Spinal cord (tissue), 10 donors: ENCODE measurements around the gene TBC1D22A. TPM values are rescaled to one million over a fixed set of nuclear protein-coding genes. Genes with fewer than 3 reads are reported as not detected.
"Not testable (repeated sequence)": the region's sequence is repeated elsewhere in the genome, so short reads cannot be mapped to it uniquely, and the experiment has no call there.

Experiments used
- DNase-seq, 6 donors: peaks; one replicate each; pipeline versions ENCODE4 v3.0.0 to v3.0.0-alpha.2; 2013 to 2015; ENCODE audit warnings: low spot score in 6 of 6, low read depth in 4 of 6
- H3K27ac ChIP-seq: one replicate; pipeline ENCODE4 v1.5.1; 2013; ENCODE audit warnings: low read depth, low read length, control low read depth
- H3K27me3 ChIP-seq: one replicate; pipeline ENCODE4 v1.6.1; 2013; ENCODE audit warnings: low read length; ENCODE audit not compliant: control insufficient read depth, insufficient read depth
- H3K36me3 ChIP-seq: one replicate; pipeline ENCODE4 v1.6.1; 2013; ENCODE audit warnings: low read length; ENCODE audit not compliant: control insufficient read depth, insufficient read depth
- H3K4me1 ChIP-seq: one replicate; pipeline ENCODE4 v1.6.1; 2013; ENCODE audit warnings: low read length; ENCODE audit not compliant: control insufficient read depth, insufficient read depth
- H3K4me3 ChIP-seq: one replicate; pipeline ENCODE4 v1.5.1; 2013; ENCODE audit warnings: low read depth, low read length, control low read depth
- H3K9me3 ChIP-seq: one replicate; pipeline ENCODE4 v1.6.1; 2013; ENCODE audit warnings: low read length; ENCODE audit not compliant: control insufficient read depth, insufficient read depth
- WGBS: methylation state at CpG from one replicate; pipeline ENCODE4 v1.1.5; 2013; ENCODE audit warnings: missing lambda C conversion rate; ENCODE audit not compliant: insufficient coverage; 5-methylcytosine and 5-hydroxymethylcytosine counted together
- polyA plus RNA-seq, 2 donors: library from polyadenylated mRNA; unstranded; fragments of 120-200 nt; gene quantifications; one replicate each; pipeline ENCODE4 v1.2.1, GENCODE V29; 2013; ENCODE audit not compliant: insufficient read length in 2 of 2
- total RNA-seq, 2 donors: library from RNA; depleted of rRNA in 1 of 2; stranded (reverse); fragments of 120-200 nt in 1 of 2; fragments of >200 nt in 1 of 2; gene quantifications; one replicate each; pipeline versions ENCODE4 v1.2.3 to v1.2.4, GENCODE V29; 2013 to 2014
- donor health status: healthy.

The TBC1D22A gene
- total and polyA plus RNA-seq, 4 donors: 7.1 to 14.6 (median 10.8) TPM

GRCh38 chr22:46815559-46815895 lies 53.1 kb downstream of the TBC1D22A start:
- Histone ChIP-seq H3K36me3 (peaks cover 5% of the 10 kb centered on the region), H3K9me3 (no peaks in the 10 kb centered on the region), H3K27ac (no peak overlapping the region), H3K4me1 (peaks cover 32% of the 10 kb centered on the region), H3K4me3 (no peak overlapping the region), H3K27me3 (no peaks in the 10 kb centered on the region)
- 80% methylated on average over 5 of the region's 5 CpGs for WGBS
- DNase-seq: peak in 1 of 6 donors; percentile 8

GRCh38 chr22:46815896-46816731 lies 53.7 kb downstream of the TBC1D22A start:
- peaks cover 32% of the 10 kb centered on the region for H3K4me1 ChIP-seq
- no peak overlapping the region for H3K27ac ChIP-seq
- peaks cover 5% of the 10 kb centered on the region for H3K36me3 ChIP-seq
- WGBS: 63% methylated on average over 10 of the region's 15 CpGs
- no peaks in the 10 kb centered on the region for H3K9me3 ChIP-seq
- DNase-seq: peak in 1 of 6 donors; percentile 35
- H3K4me3 ChIP-seq: no peak overlapping the region
- H3K27me3 ChIP-seq: no peaks in the 10 kb centered on the region

- not testable (repeated sequence) for H3K9me3 ChIP-seq, H3K36me3 ChIP-seq, DNase-seq, H3K4me3 ChIP-seq, H3K27me3 ChIP-seq, H3K27ac ChIP-seq
- H3K4me1 ChIP-seq: peaks cover 19% of the 10 kb centered on the region
- WGBS: 100% methylated on average over 1 of the region's 4 CpGs
Measured at GRCh38 chr22:46817390-46817789, 54.9 kb downstream of the TBC1D22A start.

DNA sequence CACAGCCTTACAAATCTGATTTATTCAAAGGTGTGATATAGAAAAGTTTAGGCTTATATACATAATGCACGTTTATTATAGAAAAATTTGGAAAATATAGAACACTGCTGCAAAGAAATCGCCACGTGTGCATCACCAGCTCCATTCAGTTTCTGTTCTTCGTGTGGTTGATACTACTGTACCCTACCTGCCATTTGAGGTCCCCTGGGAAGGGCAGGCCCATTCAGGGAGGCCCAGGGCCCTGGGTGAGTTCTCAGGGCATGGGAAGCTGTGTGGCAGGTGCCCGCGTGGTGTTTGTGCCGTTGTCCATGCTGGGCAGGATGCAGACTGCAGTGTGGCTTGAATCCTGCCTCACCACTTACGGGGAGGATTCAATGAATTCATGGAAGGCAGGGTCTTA lies 60.8 kb downstream of the TBC1D22A start:
- Histone ChIP-seq H3K27ac (no peak overlapping the region), H3K9me3 (no peaks in the 10 kb centered on the region), H3K27me3 (no peaks in the 10 kb centered on the region), H3K36me3 (peaks cover 13% of the 10 kb centered on the region), H3K4me1 (peaks cover under 1% of the 10 kb centered on the region), H3K4me3 (no peak overlapping the region)
- no peak for DNase-seq
- WGBS: 95% methylated on average over 8 of the region's 8 CpGs

- 98% methylated on average over 11 of the region's 13 CpGs for WGBS
- H3K4me3 ChIP-seq: no peak overlapping the region
- peaks cover 5% of the 10 kb centered on the region for H3K4me1 ChIP-seq
- H3K36me3 ChIP-seq: peaks cover 17% of the 10 kb centered on the region
- no peak for DNase-seq
- H3K9me3 ChIP-seq: no peaks in the 10 kb centered on the region
- no peaks in the 10 kb centered on the region for H3K27me3 ChIP-seq
- H3K27ac ChIP-seq: no peak overlapping the region
Measured at GRCh38 chr22:46823654-46824053, 61.2 kb downstream of the TBC1D22A start.

GRCh38 chr22:46824344-46824909 lies 62.0 kb downstream of the TBC1D22A start:
- Histone ChIP-seq H3K9me3 (no peaks in the 10 kb centered on the region), H3K4me3 (no peak overlapping the region), H3K27me3 (no peaks in the 10 kb centered on the region), H3K27ac (no peak overlapping the region), H3K36me3 (peaks cover 17% of the 10 kb centered on the region), H3K4me1 (peaks cover 8% of the 10 kb centered on the region)
- 91% methylated on average over 9 of the region's 9 CpGs for WGBS
- DNase-seq: no peak

GRCh38 chr22:46824980-46825544 lies 62.6 kb downstream of the TBC1D22A start:
- 88% methylated on average over 7 of the region's 12 CpGs for WGBS

DNA sequence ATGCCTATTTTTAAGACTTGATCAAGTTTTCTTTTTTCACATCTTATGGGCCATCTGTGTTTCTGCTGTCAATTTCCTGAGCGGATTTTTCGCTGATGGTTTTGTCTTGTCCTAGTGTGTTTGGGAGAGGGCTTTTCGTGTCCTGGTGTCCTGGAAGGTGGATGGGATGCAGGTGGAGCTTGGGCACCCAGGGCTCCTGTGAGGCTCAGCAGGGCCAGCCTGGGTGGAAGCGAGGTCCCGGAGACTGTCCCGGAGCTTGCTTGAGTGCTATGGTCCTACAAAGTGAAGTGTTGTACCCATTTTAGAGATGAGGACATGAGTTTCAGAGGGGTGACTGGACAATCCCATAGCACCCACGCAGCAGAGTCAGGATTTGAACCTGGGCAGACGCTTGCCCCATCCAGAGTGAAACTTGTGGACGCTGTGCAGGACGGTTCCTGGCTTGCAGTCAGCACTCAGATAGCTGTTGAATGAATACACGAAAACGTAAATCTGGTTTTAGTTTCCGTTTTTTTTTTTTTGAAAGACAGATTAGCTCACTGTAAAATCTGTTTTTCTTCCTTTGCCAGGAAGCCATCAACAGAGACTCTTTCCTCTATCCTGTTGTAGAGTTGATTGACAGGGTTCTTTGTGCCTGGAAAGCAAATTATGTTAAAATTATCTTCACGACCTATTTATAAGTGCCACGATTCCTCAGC lies 64.1 kb downstream of the TBC1D22A start:
- Histone ChIP-seq H3K27ac (no peak overlapping the region), H3K4me3 (no peak overlapping the region), H3K27me3 (no peaks in the 10 kb centered on the region), H3K4me1 (peaks cover 24% of the 10 kb centered on the region), H3K36me3 (peaks cover 17% of the 10 kb centered on the region), H3K9me3 (no peaks in the 10 kb centered on the region)
- DNase-seq: no peak
- 97% methylated on average over 14 of the region's 15 CpGs for WGBS

More at GRCh38 chr22:46824980-46825544, 62.6 kb downstream of the TBC1D22A start:
- no peak overlapping the region for H3K27ac ChIP-seq
- peaks cover 14% of the 10 kb centered on the region for H3K4me1 ChIP-seq
- no peaks in the 10 kb centered on the region for H3K9me3 ChIP-seq
- peaks cover 17% of the 10 kb centered on the region for H3K36me3 ChIP-seq
- no peak for DNase-seq
- no peaks in the 10 kb centered on the region for H3K27me3 ChIP-seq
- H3K4me3 ChIP-seq: no peak overlapping the region

DNA sequence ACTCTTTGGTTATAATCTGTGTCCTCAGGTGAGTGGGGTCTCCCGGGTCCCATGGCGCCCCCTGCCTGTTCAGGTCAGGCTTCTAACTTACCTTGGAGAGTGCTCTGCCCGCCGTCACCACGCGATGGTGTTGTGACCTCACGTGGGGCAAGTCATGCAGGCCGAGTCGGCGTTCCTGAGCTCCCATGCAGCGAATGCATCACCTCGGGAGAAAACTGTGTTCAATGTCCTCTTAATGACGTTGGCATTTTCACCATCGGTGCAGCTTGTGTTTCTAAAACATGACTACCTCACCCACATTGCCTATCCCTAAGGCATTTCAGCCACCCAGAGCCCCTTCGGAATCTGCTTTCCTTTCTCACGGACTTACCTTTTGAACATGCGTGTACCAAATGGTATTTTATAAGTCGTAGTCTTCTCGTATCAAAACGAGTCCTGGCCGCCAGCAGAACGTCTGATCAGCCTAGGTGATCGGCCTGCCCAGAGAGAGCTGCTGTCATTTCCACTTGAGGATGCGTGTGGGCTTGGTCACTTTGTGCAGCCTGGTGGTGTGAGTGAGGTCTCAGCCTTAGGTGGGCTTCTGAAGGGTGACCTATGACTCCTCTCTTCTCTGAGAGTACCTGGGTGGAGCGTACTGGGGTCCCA lies 64.8 kb downstream of the TBC1D22A start:
- 88% methylated on average over 24 of the region's 25 CpGs for WGBS
- peaks cover 24% of the 10 kb centered on the region for H3K4me1 ChIP-seq
- no peak overlapping the region for H3K27ac ChIP-seq
- no peak for DNase-seq
- H3K36me3 ChIP-seq: peaks cover 17% of the 10 kb centered on the region
- no peaks in the 10 kb centered on the region for H3K9me3 ChIP-seq
- H3K4me3 ChIP-seq: no peak overlapping the region
- no peaks in the 10 kb centered on the region for H3K27me3 ChIP-seq
